SU-DHL-6 (cell line): Measurements from ENCODE around the gene FBXW7.

Source experiments
- H2AFZ ChIP-seq: fragments of 200-600 bp; sonication (generic); 2 replicates; pipeline ENCODE4 v1.6.1; 2014; ENCODE audit warnings: low read depth, mild to moderate bottlenecking, moderate library complexity, mixed read lengths, antibody characterized with exemption, low read length; ENCODE audit not compliant: severe bottlenecking
- H3F3A ChIP-seq: fragments of 200-600 bp; shearing (Covaris generic); 2 replicates; pipeline ENCODE4 v1.6.0; 2016; ENCODE audit warnings: antibody characterized with exemption, mild to moderate bottlenecking; ENCODE audit not compliant: insufficient read depth
- H3K27ac ChIP-seq: fragments of 200-600 bp; sonication (generic); 2 replicates; pipeline ENCODE4 v1.5.1; 2016; ENCODE audit warnings: low read depth, mild to moderate bottlenecking, low read length, moderate library complexity, mixed read lengths
- H3K27me3 ChIP-seq: fragments of 200-600 bp; sonication (generic), shearing (Covaris generic); 2 replicates; pipeline ENCODE4 v1.6.0; 2014; ENCODE audit warnings: mild to moderate bottlenecking, low read length
- H3K36me3 ChIP-seq: fragments of 200-600 bp; sonication (generic); 2 replicates; pipeline ENCODE4 v1.6.1; 2014; ENCODE audit warnings: mild to moderate bottlenecking, low read length, mixed read lengths
- H3K4me2 ChIP-seq: fragments of 300-600, 200-600 bp; shearing (Covaris generic), sonication (generic); 2 replicates; pipeline ENCODE4 v1.6.0; 2014; ENCODE audit warnings: low read length, low read depth, mild to moderate bottlenecking; ENCODE audit not compliant: poor library complexity, severe bottlenecking
- H3K4me3 ChIP-seq: fragments of 200-600 bp; sonication (generic); 2 replicates; pipeline ENCODE4 v1.5.1; 2014; ENCODE audit warnings: antibody characterized with exemption, low read length, mild to moderate bottlenecking, mixed read lengths; ENCODE audit not compliant: insufficient read depth, poor library complexity, severe bottlenecking
- H3K79me2 ChIP-seq: fragments of 200-600 bp; sonication (generic); 2 replicates; pipeline ENCODE4 v1.6.1; 2014; ENCODE audit warnings: mild to moderate bottlenecking, low read length, moderate library complexity; ENCODE audit not compliant: insufficient read depth
- H3K9ac ChIP-seq: fragments of 200-600 bp; sonication (generic); 2 replicates; pipeline ENCODE4 v1.7.0; 2014; ENCODE audit warnings: mild to moderate bottlenecking, low read length
- H3K9me2 ChIP-seq: fragments of 200-600 bp; sonication (generic); replicated peaks from 2 replicates; pipeline ENCODE4 v1.6.1; 2014; ENCODE audit warnings: low read length; ENCODE audit not compliant: insufficient read depth
- H3K9me3 ChIP-seq: fragments of 200-600 bp; sonication (generic); 2 replicates; pipeline ENCODE4 v1.6.1; 2014; ENCODE audit warnings: low read length, mixed read lengths; ENCODE audit not compliant: insufficient read depth
- H4K20me1 ChIP-seq: fragments of 200-600 bp; sonication (generic); 2 replicates; pipeline ENCODE4 v1.6.1; 2014; ENCODE audit warnings: low read depth, mild to moderate bottlenecking, antibody characterized with exemption, low read length, moderate library complexity, mixed read lengths
- CTCF ChIP-seq: fragments of 200-600 bp; sonication (generic); IDR thresholded peaks from one replicate; pipeline ENCODE4 v1.5.1; 2017; ENCODE audit warnings: antibody characterized with exemption, mild to moderate bottlenecking, low read length, moderate library complexity; ENCODE audit not compliant: insufficient read depth, poor library complexity, severe bottlenecking
- EZH2phosphoT487 ChIP-seq: fragments of 200-600 bp; sonication (generic), shearing (Covaris generic); conservative IDR thresholded peaks from 2 replicates; pipeline ENCODE4 v1.6.1; 2018; ENCODE audit warnings: mild to moderate bottlenecking, antibody characterized with exemption, low read length, moderate library complexity, mixed read lengths

FBXW7 gene

GRCh38 chr4:152467101-152467500 lies 68.8 kb downstream of the FBXW7 start:
- no peak overlapping the region for H3K4me3 ChIP-seq
- no peak for TF ChIP-seq EZH2phosphoT487
- no peak for TF ChIP-seq CTCF
- no peak overlapping the region for H3K4me2 ChIP-seq
- H3K9me2 ChIP-seq: no peaks in the 10 kb centered on the region
- H2AFZ ChIP-seq: no peak overlapping the region
- no peaks in the 10 kb centered on the region for H3K27me3 ChIP-seq
- no peaks in the 10 kb centered on the region for H3K36me3 ChIP-seq
- no peak overlapping the region for H3K9ac ChIP-seq
- H3K9me3 ChIP-seq: no peaks in the 10 kb centered on the region
- H3K79me2 ChIP-seq: peaks cover 93% of the 10 kb centered on the region
- peaks cover 8% of the 10 kb centered on the region; the same call in 1 of the 2 replicates for H3F3A ChIP-seq
- peaks cover 8% of the 10 kb centered on the region; the same call in 1 of the 2 replicates for H4K20me1 ChIP-seq
- no peak overlapping the region for H3K27ac ChIP-seq

- no peaks in the 10 kb centered on the region for H3K27me3 ChIP-seq
- peak overlapping the region; percentile 36 for H3K4me2 ChIP-seq
- H4K20me1 ChIP-seq: peaks cover 10% of the 10 kb centered on the region; the same call in 1 of the 2 replicates
- H3K27ac ChIP-seq: peak overlapping the region; percentile 8; the same call in 1 of the 2 replicates
- H3F3A ChIP-seq: 0 out of 2 replicates have a peak, but pooled peaks cover 8% of the 10 kb centered on the region
- H3K36me3 ChIP-seq: no peaks in the 10 kb centered on the region
- H3K4me3 ChIP-seq: no peak overlapping the region
- TF ChIP-seq EZH2phosphoT487 (no peak), CTCF (no peak)
- peaks cover 95% of the 10 kb centered on the region for H3K79me2 ChIP-seq
- H3K9me2 ChIP-seq: no peaks in the 10 kb centered on the region
- H2AFZ ChIP-seq: no peak overlapping the region
- no peaks in the 10 kb centered on the region for H3K9me3 ChIP-seq
- no peak overlapping the region for H3K9ac ChIP-seq
These were observed 71.7 kb downstream of the FBXW7 start for GRCh38 chr4:152464030-152464823.

GRCh38 chr4:152463562-152463961 lies 72.3 kb downstream of the FBXW7 start:
- Histone ChIP-seq H3K4me2 (no peak overlapping the region), H3K9me2 (no peaks in the 10 kb centered on the region), H3K4me3 (no peak overlapping the region), H2AFZ (no peak overlapping the region), H3K36me3 (no peaks in the 10 kb centered on the region), H3K9me3 (no peaks in the 10 kb centered on the region), H3K79me2 (peaks cover 95% of the 10 kb centered on the region), H3K27me3 (no peaks in the 10 kb centered on the region), H3F3A (peaks cover 8% of the 10 kb centered on the region; the same call in 1 of the 2 replicates), H3K27ac (no peak overlapping the region; the same call in 1 of the 2 replicates), H3K9ac (no peak overlapping the region), H4K20me1 (peaks cover 10% of the 10 kb centered on the region; the same call in 1 of the 2 replicates)
- no peak for TF ChIP-seq EZH2phosphoT487
- TF ChIP-seq CTCF: no peak
